B cell (primary cell): ENCODE results near the gene RHOT1. TPM values are rescaled to one million over a fixed set of nuclear protein-coding genes. Genes with fewer than 3 reads are reported as not detected.

Source experiments
- ATAC-seq: fragments of 200-7000 bp; cut with Tn5 transposase; one replicate; pipeline ENCODE4 v1.10.0; 2021; ENCODE audit warnings: low read depth, mild to moderate bottlenecking, moderate number of reproducible peaks, moderate library complexity
- CTCF ChIA-PET: fragments of 350-600 bp; sonication (Branson Sonifier 250); formaldehyde crosslinking; loops from one replicate; lab custom pipeline; 2021; ENCODE audit warnings: antibody characterized with exemption, inconsistent platforms; lab: Charles Lee
- POLR2A ChIA-PET: fragments of 350-600 bp; sonication (Branson Sonifier 250); formaldehyde crosslinking; loops from one replicate; lab custom pipeline; 2021; ENCODE audit warnings: antibody characterized with exemption; lab: Charles Lee
- DNase-seq: peaks from one replicate; pipeline ENCODE4 v3.0.0; 2013
- H2AFZ ChIP-seq: 2 replicates; pipeline ENCODE4 v1.6.1; 2012; ENCODE audit warnings: mild to moderate bottlenecking, low read depth, low read length; ENCODE audit not compliant: insufficient read depth, poor library complexity, severe bottlenecking
- H3K27ac ChIP-seq, 2 donors: 1 replicate in 1 of 2; 2 replicates in 1 of 2; pipeline ENCODE4 v1.5.1; 2012 to 2013; ENCODE audit warnings: low read length in 2 of 2, mild to moderate bottlenecking in 2 of 2, moderate library complexity in 1 of 2
- H3K27me3 ChIP-seq, 4 experiments: fragments of 200-600 bp in 1 of 4; sonication (generic) in 1 of 4; replicated peaks in 1 of 4; 1 replicate in 2 of 4; 2 replicates in 2 of 4; pipeline versions ENCODE4 v1.6.1 to v1.7.0; 2013 to 2016; ENCODE audit warnings: low read length in 3 of 4, mild to moderate bottlenecking in 2 of 4, mixed read lengths in 1 of 4, moderate library complexity in 1 of 4; ENCODE audit not compliant: insufficient read depth in 4 of 4, control insufficient read depth in 3 of 4; ENCODE audit errors: control extremely low read depth in 1 of 4
- H3K36me3 ChIP-seq, 2 experiments: replicated peaks in 1 of 2; 1 replicate in 1 of 2; 2 replicates in 1 of 2; pipeline versions ENCODE4 v1.6.1 to v1.7.1; 2013; ENCODE audit warnings: low read length in 1 of 2; ENCODE audit not compliant: insufficient read depth in 2 of 2, control insufficient read depth in 1 of 2; ENCODE audit errors: control extremely low read depth in 1 of 2, extremely low read depth in 1 of 2
- H3K4me1 ChIP-seq, 2 donors: fragments of 200-600 bp in 1 of 2; sonication (generic) in 1 of 2; 1 replicate in 1 of 2; 2 replicates in 1 of 2; pipeline versions ENCODE4 v1.5.1 to v1.6.1; 2013 to 2017; ENCODE audit warnings: low read length in 2 of 2; ENCODE audit not compliant: control insufficient read depth in 2 of 2, insufficient read depth in 2 of 2
- H3K4me2 ChIP-seq: replicated peaks from 2 replicates; pipeline ENCODE3; 2012; ENCODE audit warnings: mild to moderate bottlenecking, low read depth, low read length; ENCODE audit not compliant: poor library complexity, severe bottlenecking
- H3K4me3 ChIP-seq, 5 experiments: fragments of 200-600 bp in 1 of 5; sonication (generic) in 1 of 5; 1 replicate in 3 of 5; 2 replicates in 2 of 5; pipeline versions ENCODE4 v1.5.1 to v1.7.0; 2011 to 2016; ENCODE audit warnings: low read length in 4 of 5, mild to moderate bottlenecking in 4 of 5, low read depth in 2 of 5, control low read depth in 1 of 5, moderate library complexity in 1 of 5; ENCODE audit not compliant: insufficient read depth in 1 of 5; ENCODE audit errors: control extremely low read depth in 1 of 5, extremely low read depth in 1 of 5
- H3K79me2 ChIP-seq: fragments of 200-600 bp; sonication (generic); one replicate; pipeline ENCODE4 v1.6.0; 2016; ENCODE audit warnings: low read length; ENCODE audit not compliant: control insufficient read depth, insufficient read depth
- H3K9ac ChIP-seq: fragments of 200-600 bp; sonication (generic); 2 replicates; pipeline ENCODE4 v1.6.1; 2017; ENCODE audit warnings: mild to moderate bottlenecking, low read length, moderate library complexity
- H3K9me3 ChIP-seq, 3 donors: one replicate each; pipeline versions ENCODE4 v1.6.1 to v1.7.1; 2013; ENCODE audit warnings: low read length in 2 of 3; ENCODE audit not compliant: control insufficient read depth in 2 of 3, insufficient read depth in 1 of 3; ENCODE audit errors: control extremely low read depth in 1 of 3
- H4K20me1 ChIP-seq: 2 replicates; pipeline ENCODE4 v1.6.0; 2012; ENCODE audit warnings: mild to moderate bottlenecking, low read length; ENCODE audit not compliant: insufficient read depth, control insufficient read depth, poor library complexity, severe bottlenecking
- H3K27ac Mint-ChIP-seq: one replicate; pipeline ENCODE4 v1.8.0; 2021; ENCODE audit warnings: mixed read lengths
- H3K27me3 Mint-ChIP-seq: one replicate; pipeline ENCODE4 v1.8.0; 2021; ENCODE audit warnings: mixed read lengths
- H3K4me1 Mint-ChIP-seq: one replicate; pipeline ENCODE4 v1.8.0; 2021; ENCODE audit warnings: mixed read lengths
- H3K4me3 Mint-ChIP-seq: one replicate; pipeline ENCODE4 v1.8.0; 2021; ENCODE audit warnings: mixed read lengths
- H3K9me3 Mint-ChIP-seq: one replicate; pipeline ENCODE4 v1.8.0; 2022; ENCODE audit warnings: mixed read lengths; ENCODE audit not compliant: insufficient read depth
- CTCF ChIP-seq: fragments of 200-600 bp; IDR thresholded peaks from one replicate; pipeline ENCODE4 v1.8.0; 2022; ENCODE audit warnings: antibody characterized with exemption, mild to moderate bottlenecking
- EZH2 ChIP-seq: IDR thresholded peaks from 2 replicates; pipeline ENCODE4 v1.6.1; 2012; ENCODE audit warnings: borderline replicate concordance, low read depth, mild to moderate bottlenecking, moderate library complexity, low read length; ENCODE audit not compliant: insufficient read depth, poor library complexity, severe bottlenecking
- WGBS: methylation state at CpG from one replicate; pipeline ENCODE4 v1.1.5; 2013; ENCODE audit warnings: missing lambda C conversion rate; ENCODE audit not compliant: insufficient coverage; 5-methylcytosine and 5-hydroxymethylcytosine counted together
- intact Hi-C: fragments of 100-400 bp; cut with micrococcal nuclease; formaldehyde crosslinking; loops from one replicate; pipeline ENCODE4 v1.10.0; 2022
- polyA plus RNA-seq: library from polyadenylated mRNA; depleted of rRNA; stranded (reverse); fragments of >200 nt; gene quantifications from 2 replicates; pipeline ENCODE4 v1.2.3, GENCODE V29; 2012
- total RNA-seq, 2 donors: library from RNA; stranded (reverse); fragments of 120-200 nt in 1 of 2; gene quantifications; 1 replicate in 1 of 2; 2 replicates in 1 of 2; pipeline versions ENCODE4 v1.2.3 to v1.2.4, GENCODE V29; 2013 to 2022

The RHOT1 gene
- total and polyA plus RNA-seq, 2 donors (not counting 1 experiment from before 2014, with no cell fraction given), result 24.6 to 24.7 TPM

DNA sequence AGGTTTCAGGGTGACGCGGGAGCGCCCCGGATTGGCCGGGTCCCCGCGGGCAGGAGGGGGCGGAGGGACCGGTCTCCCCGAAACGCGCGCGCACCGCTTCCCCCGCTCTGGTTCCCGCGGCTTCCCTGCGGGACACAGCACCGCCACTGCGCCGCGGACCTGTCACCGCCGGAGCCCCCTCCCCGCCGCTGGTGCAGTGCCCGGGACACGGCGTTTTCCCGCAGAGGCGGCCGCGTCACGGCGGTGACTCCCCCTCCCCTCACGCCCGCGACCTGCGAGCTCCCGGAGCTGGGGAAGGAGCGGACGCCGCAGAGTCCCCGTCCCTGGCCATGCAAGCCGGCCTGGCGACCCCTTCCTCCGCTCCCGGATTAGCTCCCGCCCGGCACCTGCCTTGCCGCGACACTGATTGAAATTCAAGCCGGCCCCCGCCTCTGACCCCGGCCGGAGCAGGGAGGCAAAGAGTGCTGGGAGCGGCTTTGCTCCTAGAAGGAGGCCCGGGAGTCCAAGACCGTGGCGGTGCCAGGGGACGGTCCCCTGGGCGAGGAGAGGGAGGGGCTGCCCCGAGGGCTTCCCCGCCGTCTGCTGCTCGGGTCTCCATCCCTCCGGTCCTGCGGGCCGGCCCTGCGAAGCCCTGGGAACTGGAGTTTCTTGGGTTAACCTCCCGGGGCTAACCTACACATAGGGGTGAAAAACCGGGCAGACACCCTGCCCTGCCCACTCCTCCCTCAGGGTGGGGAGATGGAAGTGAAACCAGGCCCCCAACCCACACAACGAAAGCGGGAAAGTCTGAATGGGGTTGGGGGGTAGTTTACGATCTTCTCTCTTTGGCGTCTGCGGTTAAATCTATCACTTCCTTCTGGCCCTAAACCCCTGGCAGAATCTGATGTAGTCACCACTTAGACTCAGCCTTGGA is 124.3 kb downstream of the RHOT1 start:
- under 1% methylated on average over 67 of the region's 78 CpGs for WGBS
- intact Hi-C loops, result no loop called here
- CTCF ChIA-PET, result interaction anchor here (0.8 kb wide), 1 partner anchor 10 kb away, joined by 3 read pairs; no protein-coding TSS in a partner anchor
- Histone ChIP-seq H2AFZ (peak overlapping the region; percentile 68), H3K79me2 (no peaks in the 10 kb centered on the region), H3K27me3 (peaks cover 0 to 61% (median 44%) of the 10 kb centered on the region in 4 experiments), H3K9ac (peak overlapping the region; percentile 66), H3K9me3 (peaks cover 0 to 5% (median 0%) of the 10 kb centered on the region in 3 donors), H3K27ac (no peak overlapping the region), H3K36me3 (no peaks in the 10 kb centered on the region), H3K4me1 (peaks cover 24 to 30% of the 10 kb centered on the region in 2 donors), H4K20me1 (no peaks in the 10 kb centered on the region), H3K4me3 (peak overlapping the region in 4 of 5 experiments; percentile 42 to 62 (median 56)), H3K4me2 (peak overlapping the region; percentile 98)
- no peak overlapping the region for H3K27ac Mint-ChIP-seq
- POLR2A ChIA-PET, result interaction anchor here (0.8 kb wide), 1 partner anchor 11 kb away, joined by 3 read pairs; no protein-coding TSS in a partner anchor
- H3K9me3 Mint-ChIP-seq, result no peaks in the 10 kb centered on the region
- peak; percentile 57 for DNase-seq
- TF ChIP-seq EZH2, result peak; percentile 98
- TF ChIP-seq CTCF, result no peak
- peaks cover 17% of the 10 kb centered on the region for H3K4me1 Mint-ChIP-seq
- peak; percentile 31 for ATAC-seq
- peaks cover 80% of the 10 kb centered on the region for H3K27me3 Mint-ChIP-seq
- peak overlapping the region; percentile 83 for H3K4me3 Mint-ChIP-seq
